Measurements from ENCODE around the gene MEIOB. TPM values are rescaled to one million over a fixed set of nuclear protein-coding genes. Genes with fewer than 3 reads are reported as not detected.

Gene MEIOB
- total RNA-seq, 1 experiment from 2014 or later = 1.3 TPM

DNA sequence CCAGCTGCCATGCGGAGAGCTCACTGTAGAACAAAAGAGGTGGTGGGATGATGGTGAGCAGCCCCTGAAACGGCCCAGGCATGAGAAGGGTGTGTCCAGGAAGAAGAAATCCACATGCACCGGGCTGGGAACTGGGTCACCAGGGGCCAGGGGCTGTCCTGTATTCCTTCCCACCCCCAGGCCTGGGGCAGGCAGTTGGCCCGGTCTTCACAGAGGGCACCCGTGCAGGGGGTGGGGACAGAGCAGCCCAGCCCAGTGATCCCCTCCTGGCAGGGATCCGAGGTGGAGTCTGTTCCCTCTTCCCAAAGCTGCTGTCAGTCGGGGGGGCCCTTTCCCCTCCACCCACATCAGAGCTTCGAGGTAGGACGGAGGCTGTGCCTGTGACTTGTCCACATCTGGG, 37.0 kb upstream of the MEIOB start:
- Histone ChIP-seq H2BK5ac (ENCODE audit: insufficient read length, low read length) (no peak overlapping the region), H3K27me3 (ENCODE audit: insufficient read depth, low read length) (no peaks in the 10 kb centered on the region), H4K8ac (replicated peaks; ENCODE audit: insufficient read length, low read depth, low read length) (no peak overlapping the region), H2BK12ac (ENCODE audit: insufficient read length, low read depth, low read length) (no peak overlapping the region), H3K79me1 (ENCODE audit: insufficient read depth, low read depth, low read length, poor library complexity, severe bottlenecking) (no peaks in the 10 kb centered on the region), H3T11ph (ENCODE audit: low read length) (no peak overlapping the region), H2AFZ (ENCODE audit: low read length) (no peak overlapping the region), H3K23me2 (ENCODE audit: insufficient read length, low read depth, low read length, poor library complexity, severe bottlenecking) (no peaks in the 10 kb centered on the region), H2AK5ac (ENCODE audit: insufficient read length, low read length) (no peak overlapping the region), H3K56ac (ENCODE audit: insufficient read length, low read depth, low read length) (no peak overlapping the region), H3K9me3 (ENCODE audit: control insufficient read depth, low read depth, low read length) (no peaks in the 10 kb centered on the region), H3K4me2 (ENCODE audit: insufficient read depth, insufficient read length, low read length) (no peak overlapping the region), H3K9ac (ENCODE audit: extremely low read depth, insufficient read length, low read length) (no peak overlapping the region), H3K4ac (ENCODE audit: low read depth, low read length) (no peak overlapping the region), H4K91ac (ENCODE audit: insufficient read length, low read depth, low read length) (no peak overlapping the region), H2BK15ac (ENCODE audit: low read depth, low read length) (no peak overlapping the region; the same call in 1 of the 2 replicates), H2BK20ac (ENCODE audit: low read depth, low read length, poor library complexity, severe bottlenecking) (no peak overlapping the region), H3K79me2 (ENCODE audit: insufficient read depth, low read length) (no peaks in the 10 kb centered on the region), H2BK120ac (ENCODE audit: low read depth, low read length, poor library complexity, severe bottlenecking) (no peak overlapping the region), H3K27ac (ENCODE audit: insufficient read length, low read depth, low read length) (no peak overlapping the region), H3K4me1 (ENCODE audit: insufficient read depth, low read length) (no peaks in the 10 kb centered on the region; the same call in 1 of the 2 replicates), H3K23ac (ENCODE audit: insufficient read length, low read depth, low read length) (no peak overlapping the region), H3K18ac (ENCODE audit: insufficient read length, low read depth, low read length) (no peak overlapping the region), H3K14ac (ENCODE audit: insufficient read depth, low read length) (no peak overlapping the region), H4K5ac (ENCODE audit: insufficient read length, low read depth, low read length) (no peak overlapping the region), H4K20me1 (ENCODE audit: control insufficient read depth, insufficient read depth, insufficient read length) (no peaks in the 10 kb centered on the region)
- H3K27me3 Mint-ChIP-seq (ENCODE audit: low read depth) = peaks cover 25% of the 10 kb centered on the region
- no peak overlapping the region for H3K27ac Mint-ChIP-seq
- H3K4me1 Mint-ChIP-seq = peaks cover 0 to 22% of the 10 kb centered on the region in 2 experiments; a peak in 2 of 4 replicates
- WGBS (ENCODE audit: extremely low coverage, insufficient read length, low lambda C conversion rate) = no CpG with 5 or more reads among the region's 9 CpGs
- DNase-seq = no peak
- TF ChIP-seq, protein P1, sequence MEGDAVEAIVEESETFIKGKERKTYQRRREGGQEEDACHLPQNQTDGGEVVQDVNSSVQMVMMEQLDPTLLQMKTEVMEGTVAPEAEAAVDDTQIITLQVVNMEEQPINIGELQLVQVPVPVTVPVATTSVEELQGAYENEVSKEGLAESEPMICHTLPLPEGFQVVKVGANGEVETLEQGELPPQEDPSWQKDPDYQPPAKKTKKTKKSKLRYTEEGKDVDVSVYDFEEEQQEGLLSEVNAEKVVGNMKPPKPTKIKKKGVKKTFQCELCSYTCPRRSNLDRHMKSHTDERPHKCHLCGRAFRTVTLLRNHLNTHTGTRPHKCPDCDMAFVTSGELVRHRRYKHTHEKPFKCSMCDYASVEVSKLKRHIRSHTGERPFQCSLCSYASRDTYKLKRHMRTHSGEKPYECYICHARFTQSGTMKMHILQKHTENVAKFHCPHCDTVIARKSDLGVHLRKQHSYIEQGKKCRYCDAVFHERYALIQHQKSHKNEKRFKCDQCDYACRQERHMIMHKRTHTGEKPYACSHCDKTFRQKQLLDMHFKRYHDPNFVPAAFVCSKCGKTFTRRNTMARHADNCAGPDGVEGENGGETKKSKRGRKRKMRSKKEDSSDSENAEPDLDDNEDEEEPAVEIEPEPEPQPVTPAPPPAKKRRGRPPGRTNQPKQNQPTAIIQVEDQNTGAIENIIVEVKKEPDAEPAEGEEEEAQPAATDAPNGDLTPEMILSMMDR (conservative IDR thresholded peaks at IDR 0.05) = no peak
- H3K4me3 Mint-ChIP-seq = no peak overlapping the region
- H3K9me3 Mint-ChIP-seq = no peaks in the 10 kb centered on the region
- H3K36me3 Mint-ChIP-seq (ENCODE audit: insufficient read depth in 1 of 3, low read depth in 3 of 3) = no peaks in the 10 kb centered on the region; a peak in 1 of 7 replicates

All from H9 (cell line).